SU-DHL-6 (cell line): ENCODE results near the gene CACNA2D1.

ENCODE experiments used
- H2AFZ ChIP-seq: fragments of 200-600 bp; sonication (generic); 2 replicates; pipeline ENCODE4 v1.6.1; 2014; ENCODE audit warnings: low read depth, mild to moderate bottlenecking, moderate library complexity, mixed read lengths, antibody characterized with exemption, low read length; ENCODE audit not compliant: severe bottlenecking
- H3F3A ChIP-seq: fragments of 200-600 bp; shearing (Covaris generic); 2 replicates; pipeline ENCODE4 v1.6.0; 2016; ENCODE audit warnings: antibody characterized with exemption, mild to moderate bottlenecking; ENCODE audit not compliant: insufficient read depth
- H3K27ac ChIP-seq: fragments of 200-600 bp; sonication (generic); 2 replicates; pipeline ENCODE4 v1.5.1; 2016; ENCODE audit warnings: low read depth, mild to moderate bottlenecking, low read length, moderate library complexity, mixed read lengths
- H3K27me3 ChIP-seq: fragments of 200-600 bp; sonication (generic), shearing (Covaris generic); 2 replicates; pipeline ENCODE4 v1.6.0; 2014; ENCODE audit warnings: mild to moderate bottlenecking, low read length
- H3K36me3 ChIP-seq: fragments of 200-600 bp; sonication (generic); 2 replicates; pipeline ENCODE4 v1.6.1; 2014; ENCODE audit warnings: mild to moderate bottlenecking, low read length, mixed read lengths
- H3K4me2 ChIP-seq: fragments of 300-600, 200-600 bp; shearing (Covaris generic), sonication (generic); 2 replicates; pipeline ENCODE4 v1.6.0; 2014; ENCODE audit warnings: low read length, low read depth, mild to moderate bottlenecking; ENCODE audit not compliant: poor library complexity, severe bottlenecking
- H3K4me3 ChIP-seq: fragments of 200-600 bp; sonication (generic); 2 replicates; pipeline ENCODE4 v1.5.1; 2014; ENCODE audit warnings: antibody characterized with exemption, low read length, mild to moderate bottlenecking, mixed read lengths; ENCODE audit not compliant: insufficient read depth, poor library complexity, severe bottlenecking
- H3K79me2 ChIP-seq: fragments of 200-600 bp; sonication (generic); 2 replicates; pipeline ENCODE4 v1.6.1; 2014; ENCODE audit warnings: mild to moderate bottlenecking, low read length, moderate library complexity; ENCODE audit not compliant: insufficient read depth
- H3K9ac ChIP-seq: fragments of 200-600 bp; sonication (generic); 2 replicates; pipeline ENCODE4 v1.7.0; 2014; ENCODE audit warnings: mild to moderate bottlenecking, low read length
- H3K9me2 ChIP-seq: fragments of 200-600 bp; sonication (generic); replicated peaks from 2 replicates; pipeline ENCODE4 v1.6.1; 2014; ENCODE audit warnings: low read length; ENCODE audit not compliant: insufficient read depth
- H3K9me3 ChIP-seq: fragments of 200-600 bp; sonication (generic); 2 replicates; pipeline ENCODE4 v1.6.1; 2014; ENCODE audit warnings: low read length, mixed read lengths; ENCODE audit not compliant: insufficient read depth
- H4K20me1 ChIP-seq: fragments of 200-600 bp; sonication (generic); 2 replicates; pipeline ENCODE4 v1.6.1; 2014; ENCODE audit warnings: low read depth, mild to moderate bottlenecking, antibody characterized with exemption, low read length, moderate library complexity, mixed read lengths
- EZH2phosphoT487 ChIP-seq: fragments of 200-600 bp; sonication (generic), shearing (Covaris generic); conservative IDR thresholded peaks from 2 replicates; pipeline ENCODE4 v1.6.1; 2018; ENCODE audit warnings: mild to moderate bottlenecking, antibody characterized with exemption, low read length, moderate library complexity, mixed read lengths
- TF ChIP-seq, protein P1 (sequence below): fragments of 200-600 bp; sonication (generic); IDR thresholded peaks from one replicate; pipeline ENCODE4 v1.5.1; 2017; ENCODE audit warnings: antibody characterized with exemption, mild to moderate bottlenecking, low read length, moderate library complexity; ENCODE audit not compliant: insufficient read depth, poor library complexity, severe bottlenecking

The CACNA2D1 gene

DNA sequence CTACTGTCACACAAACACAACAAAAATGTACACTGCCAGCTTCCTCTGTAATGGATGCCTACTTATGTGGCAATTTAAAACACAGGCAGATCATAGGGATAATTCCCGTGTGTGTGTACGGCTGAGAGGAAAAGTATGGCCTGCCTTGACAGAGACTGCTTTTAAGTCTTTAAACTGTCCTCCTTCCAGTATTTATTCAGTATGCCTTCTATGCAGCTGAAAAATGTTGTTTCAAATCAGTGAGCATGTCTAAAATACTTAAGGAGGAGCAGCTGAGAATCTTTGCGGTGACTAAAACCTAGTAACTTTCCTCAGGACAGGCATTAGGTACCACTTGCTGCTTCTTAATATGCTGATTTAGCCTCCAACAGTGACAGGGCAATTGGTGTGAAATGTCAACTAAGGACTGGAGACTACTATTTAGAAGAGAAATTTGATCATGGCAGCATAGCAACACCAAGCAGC, 126.3 kb downstream of the CACNA2D1 start:
- no peak for TF ChIP-seq EZH2phosphoT487
- TF ChIP-seq, protein P1, sequence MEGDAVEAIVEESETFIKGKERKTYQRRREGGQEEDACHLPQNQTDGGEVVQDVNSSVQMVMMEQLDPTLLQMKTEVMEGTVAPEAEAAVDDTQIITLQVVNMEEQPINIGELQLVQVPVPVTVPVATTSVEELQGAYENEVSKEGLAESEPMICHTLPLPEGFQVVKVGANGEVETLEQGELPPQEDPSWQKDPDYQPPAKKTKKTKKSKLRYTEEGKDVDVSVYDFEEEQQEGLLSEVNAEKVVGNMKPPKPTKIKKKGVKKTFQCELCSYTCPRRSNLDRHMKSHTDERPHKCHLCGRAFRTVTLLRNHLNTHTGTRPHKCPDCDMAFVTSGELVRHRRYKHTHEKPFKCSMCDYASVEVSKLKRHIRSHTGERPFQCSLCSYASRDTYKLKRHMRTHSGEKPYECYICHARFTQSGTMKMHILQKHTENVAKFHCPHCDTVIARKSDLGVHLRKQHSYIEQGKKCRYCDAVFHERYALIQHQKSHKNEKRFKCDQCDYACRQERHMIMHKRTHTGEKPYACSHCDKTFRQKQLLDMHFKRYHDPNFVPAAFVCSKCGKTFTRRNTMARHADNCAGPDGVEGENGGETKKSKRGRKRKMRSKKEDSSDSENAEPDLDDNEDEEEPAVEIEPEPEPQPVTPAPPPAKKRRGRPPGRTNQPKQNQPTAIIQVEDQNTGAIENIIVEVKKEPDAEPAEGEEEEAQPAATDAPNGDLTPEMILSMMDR, result no peak
- H3K79me2 ChIP-seq, result no peaks in the 10 kb centered on the region
- H3K36me3 ChIP-seq, result no peaks in the 10 kb centered on the region
- H3K9ac ChIP-seq, result no peak overlapping the region
- H3K9me2 ChIP-seq, result no peaks in the 10 kb centered on the region
- H2AFZ ChIP-seq, result no peak overlapping the region
- no peaks in the 10 kb centered on the region for H3F3A ChIP-seq
- H3K27me3 ChIP-seq, result no peaks in the 10 kb centered on the region
- no peaks in the 10 kb centered on the region for H3K9me3 ChIP-seq
- H3K4me3 ChIP-seq, result no peak overlapping the region
- H3K27ac ChIP-seq, result no peak overlapping the region
- no peak overlapping the region for H3K4me2 ChIP-seq
- H4K20me1 ChIP-seq, result no peaks in the 10 kb centered on the region

DNA sequence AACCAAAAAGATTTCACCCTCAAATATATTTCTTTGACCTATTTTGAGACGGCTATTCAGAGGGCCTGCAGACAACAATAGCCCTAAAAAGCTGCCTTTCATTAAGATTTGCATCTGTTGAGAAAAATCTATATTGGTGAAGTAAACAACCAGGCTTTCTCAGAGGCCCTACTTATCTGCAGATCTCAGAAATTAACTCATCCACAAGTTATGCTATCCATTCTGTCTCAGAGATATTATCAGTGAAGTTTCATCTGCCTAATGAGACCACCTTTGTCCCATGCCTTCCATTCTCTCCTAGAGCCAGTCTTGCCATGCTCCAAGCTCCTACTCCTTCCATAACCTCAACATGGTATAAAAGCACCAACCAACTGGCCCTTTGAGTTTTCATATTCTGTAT, 130.3 kb downstream of the CACNA2D1 start:
- no peak overlapping the region for H3K4me3 ChIP-seq

DNA sequence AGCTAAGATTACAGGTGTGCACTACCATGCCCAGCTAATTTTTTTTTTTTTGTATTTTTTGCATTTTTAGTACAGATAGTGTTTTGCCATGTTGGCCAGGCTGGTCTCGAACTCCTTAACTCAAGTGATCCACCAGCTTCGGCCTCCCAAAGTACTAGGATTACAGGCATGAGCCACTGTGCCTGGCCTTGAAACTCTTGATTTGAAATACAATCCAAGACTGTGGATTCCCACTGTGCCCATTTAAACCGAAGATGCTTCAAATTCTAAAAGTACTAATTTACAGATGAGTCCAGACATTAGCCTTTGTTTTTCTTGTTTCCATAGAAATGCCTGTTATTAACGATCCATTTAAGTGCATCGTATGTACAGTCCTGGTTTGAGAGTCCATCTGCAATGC, 130.9 kb downstream of the CACNA2D1 start:
- peaks cover 9% of the 10 kb centered on the region; the same call in 1 of the 2 replicates for H3K9me3 ChIP-seq
- H3K36me3 ChIP-seq, result no peaks in the 10 kb centered on the region
- H3K27me3 ChIP-seq, result no peaks in the 10 kb centered on the region
- no peaks in the 10 kb centered on the region for H3F3A ChIP-seq
- H3K4me2 ChIP-seq, result no peak overlapping the region
- H3K79me2 ChIP-seq, result no peaks in the 10 kb centered on the region
- no peaks in the 10 kb centered on the region for H3K9me2 ChIP-seq
- H4K20me1 ChIP-seq, result no peaks in the 10 kb centered on the region
- no peak overlapping the region for H3K27ac ChIP-seq
- no peak overlapping the region for H3K9ac ChIP-seq
- no peak overlapping the region for H2AFZ ChIP-seq
- no peak for TF ChIP-seq EZH2phosphoT487
- H3K4me3 ChIP-seq, result no peak overlapping the region

More for the DNA sequence above, 130.3 kb downstream of the CACNA2D1 start:
- Histone ChIP-seq H3K27me3 (no peaks in the 10 kb centered on the region), H3K9me3 (peaks cover 9% of the 10 kb centered on the region; the same call in 1 of the 2 replicates), H3K27ac (no peak overlapping the region), H3K9ac (no peak overlapping the region), H3K4me2 (no peak overlapping the region), H3K79me2 (no peaks in the 10 kb centered on the region), H3K9me2 (no peaks in the 10 kb centered on the region), H2AFZ (no peak overlapping the region), H4K20me1 (no peaks in the 10 kb centered on the region), H3K36me3 (no peaks in the 10 kb centered on the region), H3F3A (no peaks in the 10 kb centered on the region)
- TF ChIP-seq, protein P1, result no peak
- no peak for TF ChIP-seq EZH2phosphoT487

GRCh38 chr7:82305347-82306005, 138.1 kb downstream of the CACNA2D1 start:
- H3F3A ChIP-seq, result no peaks in the 10 kb centered on the region
- no peak overlapping the region for H3K4me2 ChIP-seq
- no peak overlapping the region for H3K4me3 ChIP-seq
- no peak for TF ChIP-seq EZH2phosphoT487
- TF ChIP-seq, protein P1, result no peak
- H3K9me3 ChIP-seq, result peaks cover 9% of the 10 kb centered on the region; the same call in 1 of the 2 replicates
- no peak overlapping the region for H3K27ac ChIP-seq
- H3K79me2 ChIP-seq, result no peaks in the 10 kb centered on the region
- no peaks in the 10 kb centered on the region for H3K27me3 ChIP-seq
- H3K9me2 ChIP-seq, result no peaks in the 10 kb centered on the region
- no peaks in the 10 kb centered on the region for H4K20me1 ChIP-seq
- H2AFZ ChIP-seq, result no peak overlapping the region
- no peaks in the 10 kb centered on the region for H3K36me3 ChIP-seq
- no peak overlapping the region for H3K9ac ChIP-seq
